ENCODE measurements around the gene CHST15. TPM values are rescaled to one million over a fixed set of nuclear protein-coding genes. Genes with fewer than 3 reads are reported as not detected.

Gene CHST15
- polyA plus RNA-seq, 2 donors, result 1.4 to 3.7 TPM

DNA sequence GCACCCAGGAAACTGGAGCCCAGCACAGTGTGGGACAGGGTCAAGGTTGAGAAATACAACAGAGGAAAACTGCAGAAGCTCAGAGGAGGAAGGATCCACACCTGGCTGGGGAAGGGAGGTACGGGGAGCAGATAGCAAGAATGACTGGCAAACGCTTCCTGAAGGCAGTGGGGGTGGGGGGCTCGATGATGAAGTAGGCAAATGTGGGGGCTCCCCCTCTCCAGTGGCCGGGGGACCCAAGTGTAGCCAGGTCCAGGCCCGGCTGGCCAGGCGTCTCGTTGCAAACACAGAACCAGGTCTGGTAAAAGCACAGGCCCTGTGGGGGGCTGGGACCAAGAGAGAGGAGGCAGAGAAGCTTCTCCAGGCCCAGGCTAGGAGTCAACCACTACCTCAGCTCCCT, 7.7 kb downstream of the CHST15 start:
- Histone ChIP-seq H3K9me3 (ENCODE audit: control insufficient read depth in 2 of 2, insufficient read depth in 1 of 2, low read depth in 1 of 2, low read length in 1 of 2) (no peaks in the 10 kb centered on the region), H3K27ac (ENCODE audit: low read depth in 2 of 2, low read length in 1 of 2) (no peak overlapping the region), H3K36me3 (ENCODE audit: control insufficient read depth in 2 of 2, insufficient read depth in 2 of 2, low read length in 1 of 2) (no peaks in the 10 kb centered on the region), H3K4me1 (ENCODE audit: control insufficient read depth in 2 of 2, insufficient read depth in 2 of 2, low read length in 1 of 2) (peaks cover 5 to 13% of the 10 kb centered on the region in 2 donors), H3K27me3 (ENCODE audit: control insufficient read depth in 1 of 2, insufficient read depth in 2 of 2, low read length in 2 of 2) (no peaks in the 10 kb centered on the region), H3K4me3 (ENCODE audit: low read depth in 1 of 2, low read length in 2 of 2) (no peak overlapping the region)
- 79 to 84% methylated on average over 7 of the region's 7 CpGs for WGBS, 2 donors

DNA sequence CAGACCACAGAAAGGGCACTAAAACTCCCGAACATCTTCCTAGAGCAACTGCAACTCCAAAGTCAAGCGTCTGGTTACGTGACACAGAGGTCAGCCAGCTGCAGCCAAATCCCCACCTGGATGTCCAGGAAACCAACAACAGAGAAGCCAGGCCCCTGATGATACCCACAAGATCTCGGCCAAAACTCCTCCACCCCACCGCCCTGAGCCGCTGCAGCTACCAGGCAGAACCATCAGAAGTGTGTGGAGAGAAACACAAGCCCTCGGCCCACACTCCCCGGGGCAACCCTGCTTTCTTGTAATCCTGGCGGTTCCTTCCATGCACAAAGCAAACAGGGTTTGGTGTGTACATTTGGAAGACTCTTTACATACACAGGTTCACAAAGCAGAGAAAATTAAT, 8.7 kb downstream of the CHST15 start:
- Histone ChIP-seq H3K36me3 (ENCODE audit: control insufficient read depth in 2 of 2, insufficient read depth in 2 of 2, low read length in 1 of 2) (no peaks in the 10 kb centered on the region), H3K4me1 (ENCODE audit: control insufficient read depth in 2 of 2, insufficient read depth in 2 of 2, low read length in 1 of 2) (peaks cover 5 to 13% of the 10 kb centered on the region in 2 donors), H3K27me3 (ENCODE audit: control insufficient read depth in 1 of 2, insufficient read depth in 2 of 2, low read length in 2 of 2) (no peaks in the 10 kb centered on the region), H3K27ac (ENCODE audit: low read depth in 2 of 2, low read length in 1 of 2) (no peak overlapping the region), H3K4me3 (ENCODE audit: low read depth in 1 of 2, low read length in 2 of 2) (no peak overlapping the region), H3K9me3 (ENCODE audit: control insufficient read depth in 2 of 2, insufficient read depth in 1 of 2, low read depth in 1 of 2, low read length in 1 of 2) (no peaks in the 10 kb centered on the region)
- 56 to 67% methylated on average over 9 of the region's 9 CpGs for WGBS, 2 donors

DNA sequence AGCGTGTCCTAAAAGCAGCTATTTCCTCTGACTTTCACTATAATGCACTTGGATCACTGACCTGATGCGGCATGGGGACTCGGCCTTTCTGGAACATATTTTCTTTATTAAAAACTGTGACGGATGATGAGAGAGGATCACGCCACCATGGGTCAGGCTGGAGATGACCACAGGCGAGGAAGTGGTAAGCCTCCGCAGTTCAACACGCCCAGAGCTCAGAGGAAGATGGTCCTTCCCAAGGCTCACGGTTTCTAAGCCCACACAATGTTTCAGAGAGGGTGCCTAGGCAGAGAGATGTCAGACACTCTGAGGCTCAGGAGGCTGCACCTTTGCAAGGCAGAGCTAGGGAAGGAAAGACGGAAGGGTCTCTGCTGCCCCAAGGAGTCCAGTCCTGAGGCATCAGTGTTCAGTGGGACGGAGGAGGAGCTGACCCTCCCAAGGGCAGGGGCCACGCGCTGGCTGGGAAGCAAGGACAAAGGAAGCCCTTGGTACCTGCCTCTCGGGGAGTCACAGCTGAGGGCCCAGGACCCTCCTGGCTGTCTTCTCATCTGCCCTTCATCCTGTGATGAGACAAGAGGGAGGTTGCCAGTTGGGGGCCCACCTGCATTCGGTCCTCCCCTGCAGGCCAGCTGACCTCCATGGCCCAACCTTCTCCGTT, 9.5 kb downstream of the CHST15 start:
- H3K36me3 ChIP-seq (ENCODE audit: control insufficient read depth in 2 of 2, insufficient read depth in 2 of 2, low read length in 1 of 2), result no peaks in the 10 kb centered on the region
- no peak overlapping the region for H3K4me3 ChIP-seq (ENCODE audit: low read depth in 1 of 2, low read length in 2 of 2)
- H3K27ac ChIP-seq (ENCODE audit: low read depth in 2 of 2, low read length in 1 of 2), result peak overlapping the region in 1 of 2 donors; percentile 6
- peaks cover 5 to 13% of the 10 kb centered on the region in 2 donors for H3K4me1 ChIP-seq (ENCODE audit: control insufficient read depth in 2 of 2, insufficient read depth in 2 of 2, low read length in 1 of 2)
- WGBS, 2 donors, result 83 to 89% methylated on average over 16 of the region's 16 CpGs
- H3K27me3 ChIP-seq (ENCODE audit: control insufficient read depth in 1 of 2, insufficient read depth in 2 of 2, low read length in 2 of 2), result no peaks in the 10 kb centered on the region
- H3K9me3 ChIP-seq (ENCODE audit: control insufficient read depth in 2 of 2, insufficient read depth in 1 of 2, low read depth in 1 of 2, low read length in 1 of 2), result no peaks in the 10 kb centered on the region

DNA sequence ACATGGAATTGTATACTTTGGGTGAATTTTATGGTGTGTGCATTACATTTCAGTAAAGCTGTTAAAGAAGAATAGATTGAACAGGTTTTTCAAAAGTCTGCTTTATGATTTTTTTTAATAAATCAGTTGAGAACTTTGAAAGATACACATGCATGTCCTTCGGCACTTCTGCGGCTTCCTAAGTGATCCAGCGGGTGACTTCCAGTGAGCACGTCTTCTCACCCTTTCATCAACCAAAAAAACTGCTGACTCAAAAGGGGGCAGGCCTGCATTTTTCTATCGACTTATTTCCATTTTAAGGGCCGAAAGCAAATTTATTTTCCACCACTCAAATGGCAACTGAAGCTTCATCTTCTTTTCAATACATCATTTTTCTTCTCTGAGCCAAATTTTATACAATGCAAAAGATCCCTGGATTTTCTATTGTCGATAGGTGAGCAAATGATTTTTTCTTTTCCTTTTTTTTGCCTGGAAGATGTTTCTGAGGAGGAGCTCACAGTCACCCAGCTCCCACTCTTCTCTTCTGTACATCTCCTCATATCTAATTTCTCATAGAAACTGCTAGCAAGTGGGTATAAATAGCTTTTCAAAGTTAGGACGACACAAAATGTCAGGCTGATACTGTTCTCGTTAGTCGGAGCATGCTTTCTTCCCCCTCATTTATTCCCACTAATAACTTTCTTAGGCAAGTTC, 10.2 kb downstream of the CHST15 start:
- Histone ChIP-seq H3K36me3 (ENCODE audit: control insufficient read depth in 2 of 2, insufficient read depth in 2 of 2, low read length in 1 of 2) (no peaks in the 10 kb centered on the region), H3K9me3 (ENCODE audit: control insufficient read depth in 2 of 2, insufficient read depth in 1 of 2, low read depth in 1 of 2, low read length in 1 of 2) (no peaks in the 10 kb centered on the region), H3K27me3 (ENCODE audit: control insufficient read depth in 1 of 2, insufficient read depth in 2 of 2, low read length in 2 of 2) (no peaks in the 10 kb centered on the region), H3K4me1 (ENCODE audit: control insufficient read depth in 2 of 2, insufficient read depth in 2 of 2, low read length in 1 of 2) (peaks cover 5 to 9% of the 10 kb centered on the region in 2 donors), H3K4me3 (ENCODE audit: low read depth in 1 of 2, low read length in 2 of 2) (no peak overlapping the region), H3K27ac (ENCODE audit: low read depth in 2 of 2, low read length in 1 of 2) (no peak overlapping the region)
- WGBS, 2 donors, result 83 to 86% methylated on average over 10 of the region's 10 CpGs

DNA sequence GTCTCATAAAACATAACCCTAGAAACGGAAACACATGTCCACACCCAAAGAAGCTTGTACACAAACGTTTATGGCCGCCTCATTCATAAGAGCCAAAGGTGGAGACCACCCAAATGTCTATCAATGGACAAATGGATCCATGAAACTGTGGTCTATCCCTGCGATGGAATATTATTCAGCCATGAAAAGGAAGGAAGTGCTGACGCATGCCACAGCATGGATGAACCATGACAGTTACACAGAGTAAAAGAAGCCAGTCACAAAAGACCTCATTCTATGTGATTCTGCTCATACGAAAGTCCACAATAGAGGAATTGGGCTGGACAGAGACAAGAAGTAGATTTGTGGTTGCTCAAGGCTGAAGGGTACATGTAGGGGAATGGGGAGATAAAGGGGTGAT, 10.8 kb downstream of the CHST15 start:
- WGBS, 2 donors, result 90 to 94% methylated on average over 6 of the region's 6 CpGs
- Histone ChIP-seq H3K27ac (ENCODE audit: low read depth in 2 of 2, low read length in 1 of 2) (no peak overlapping the region), H3K4me1 (ENCODE audit: control insufficient read depth in 2 of 2, insufficient read depth in 2 of 2, low read length in 1 of 2) (peaks cover 5 to 6% of the 10 kb centered on the region in 2 donors), H3K27me3 (ENCODE audit: control insufficient read depth in 1 of 2, insufficient read depth in 2 of 2, low read length in 2 of 2) (no peaks in the 10 kb centered on the region), H3K9me3 (ENCODE audit: control insufficient read depth in 2 of 2, insufficient read depth in 1 of 2, low read depth in 1 of 2, low read length in 1 of 2) (no peaks in the 10 kb centered on the region), H3K36me3 (ENCODE audit: control insufficient read depth in 2 of 2, insufficient read depth in 2 of 2, low read length in 1 of 2) (no peaks in the 10 kb centered on the region), H3K4me3 (ENCODE audit: low read depth in 1 of 2, low read length in 2 of 2) (no peak overlapping the region)

DNA sequence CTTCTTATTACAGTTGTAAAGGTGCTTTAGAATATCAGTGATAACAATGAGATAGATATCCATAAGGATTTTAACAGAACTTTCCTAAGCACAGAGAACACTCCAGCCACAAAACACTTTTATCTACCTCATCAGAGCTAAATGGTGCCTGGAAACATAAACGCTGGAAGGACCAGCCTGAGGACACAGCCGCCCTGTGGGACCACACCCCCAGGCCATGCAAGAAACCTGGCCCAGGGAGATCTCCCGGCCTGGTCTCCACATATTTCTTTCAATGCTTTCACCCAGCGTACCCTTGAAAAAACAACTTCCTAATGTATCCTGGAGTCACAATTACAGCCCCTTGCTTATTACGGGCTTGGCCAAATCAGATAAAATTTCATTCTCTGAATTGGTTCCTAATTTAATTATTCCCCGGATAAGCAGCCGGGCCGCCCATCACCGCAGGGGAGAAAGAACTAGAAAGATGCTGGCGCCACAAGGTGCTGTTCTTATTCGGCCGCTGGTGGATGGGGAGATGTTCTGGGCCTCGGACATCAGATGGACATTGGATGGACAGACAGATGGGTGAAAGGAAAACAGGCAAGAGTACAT, 11.8 kb downstream of the CHST15 start:
- H3K27ac ChIP-seq (ENCODE audit: low read depth in 2 of 2, low read length in 1 of 2), result no peak overlapping the region
- 85 to 91% methylated on average over 13 of the region's 13 CpGs for WGBS, 2 donors
- H3K27me3 ChIP-seq (ENCODE audit: control insufficient read depth in 1 of 2, insufficient read depth in 2 of 2, low read length in 2 of 2), result no peaks in the 10 kb centered on the region

DNA sequence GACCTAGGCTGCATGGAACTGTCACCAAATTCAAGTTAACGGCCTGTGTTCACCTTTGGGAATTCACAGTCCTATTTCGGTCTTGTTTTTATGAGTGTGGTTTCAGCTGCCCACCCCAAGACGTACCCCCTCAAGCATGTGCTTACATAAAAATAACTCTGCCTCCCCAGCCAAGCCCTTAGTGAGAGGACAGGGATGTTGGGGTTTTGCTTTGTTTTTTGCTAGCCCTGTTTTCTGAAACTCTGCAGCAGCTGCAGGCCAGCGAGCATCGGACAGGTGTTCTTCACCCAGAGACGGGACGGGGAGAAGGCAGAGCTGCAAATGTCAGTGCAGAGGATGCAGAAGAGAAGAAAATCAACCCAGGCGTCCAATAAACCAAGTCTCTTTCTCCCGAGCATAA, 13.5 kb downstream of the CHST15 start:
- Histone ChIP-seq H3K27ac (ENCODE audit: low read depth in 2 of 2, low read length in 1 of 2) (no peak overlapping the region), H3K27me3 (ENCODE audit: control insufficient read depth in 1 of 2, insufficient read depth in 2 of 2, low read length in 2 of 2) (no peaks in the 10 kb centered on the region), H3K4me3 (ENCODE audit: low read depth in 1 of 2, low read length in 2 of 2) (no peak overlapping the region), H3K9me3 (ENCODE audit: control insufficient read depth in 2 of 2, insufficient read depth in 1 of 2, low read depth in 1 of 2, low read length in 1 of 2) (no peaks in the 10 kb centered on the region), H3K36me3 (ENCODE audit: control insufficient read depth in 2 of 2, insufficient read depth in 2 of 2, low read length in 1 of 2) (no peaks in the 10 kb centered on the region), H3K4me1 (ENCODE audit: control insufficient read depth in 2 of 2, insufficient read depth in 2 of 2, low read length in 1 of 2) (peaks cover 2 to 8% of the 10 kb centered on the region in 2 donors)
- 80 to 87% methylated on average over 9 of the region's 9 CpGs for WGBS, 2 donors

More for the DNA sequence above, 11.8 kb downstream of the CHST15 start:
- no peaks in the 10 kb centered on the region for H3K9me3 ChIP-seq (ENCODE audit: control insufficient read depth in 2 of 2, insufficient read depth in 1 of 2, low read depth in 1 of 2, low read length in 1 of 2)
- H3K36me3 ChIP-seq (ENCODE audit: control insufficient read depth in 2 of 2, insufficient read depth in 2 of 2, low read length in 1 of 2), result no peaks in the 10 kb centered on the region
- H3K4me3 ChIP-seq (ENCODE audit: low read depth in 1 of 2, low read length in 2 of 2), result no peak overlapping the region
- peaks cover 3 to 4% of the 10 kb centered on the region in 2 donors for H3K4me1 ChIP-seq (ENCODE audit: control insufficient read depth in 2 of 2, insufficient read depth in 2 of 2, low read length in 1 of 2)

DNA sequence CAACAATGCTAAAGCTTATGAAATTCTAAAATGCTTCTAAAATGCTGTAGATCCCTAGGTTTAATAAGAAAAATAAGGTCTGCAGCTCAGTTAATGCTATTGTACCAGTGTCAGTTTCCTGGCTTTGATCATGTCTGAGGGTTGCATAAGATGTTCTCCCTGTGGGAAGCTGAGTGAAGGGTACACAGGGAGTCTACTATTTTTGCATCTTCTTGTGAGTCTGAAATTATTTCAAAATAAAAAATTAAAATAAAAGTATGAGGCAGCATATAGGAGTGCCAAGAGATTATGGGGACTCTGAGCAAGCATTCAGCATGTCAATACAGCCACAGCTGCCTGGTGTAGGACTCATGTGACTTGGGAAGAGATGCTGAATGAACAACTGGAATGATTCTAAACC, 14.7 kb downstream of the CHST15 start:
- Histone ChIP-seq H3K9me3 (ENCODE audit: control insufficient read depth in 2 of 2, insufficient read depth in 1 of 2, low read depth in 1 of 2, low read length in 1 of 2) (peaks cover 0 to 2% of the 10 kb centered on the region in 2 donors), H3K36me3 (ENCODE audit: control insufficient read depth in 2 of 2, insufficient read depth in 2 of 2, low read length in 1 of 2) (no peaks in the 10 kb centered on the region), H3K27me3 (ENCODE audit: control insufficient read depth in 1 of 2, insufficient read depth in 2 of 2, low read length in 2 of 2) (no peaks in the 10 kb centered on the region), H3K4me3 (ENCODE audit: low read depth in 1 of 2, low read length in 2 of 2) (no peak overlapping the region), H3K4me1 (ENCODE audit: control insufficient read depth in 2 of 2, insufficient read depth in 2 of 2, low read length in 1 of 2) (peaks cover 5% of the 10 kb centered on the region in 2 donors), H3K27ac (ENCODE audit: low read depth in 2 of 2, low read length in 1 of 2) (no peak overlapping the region)

DNA sequence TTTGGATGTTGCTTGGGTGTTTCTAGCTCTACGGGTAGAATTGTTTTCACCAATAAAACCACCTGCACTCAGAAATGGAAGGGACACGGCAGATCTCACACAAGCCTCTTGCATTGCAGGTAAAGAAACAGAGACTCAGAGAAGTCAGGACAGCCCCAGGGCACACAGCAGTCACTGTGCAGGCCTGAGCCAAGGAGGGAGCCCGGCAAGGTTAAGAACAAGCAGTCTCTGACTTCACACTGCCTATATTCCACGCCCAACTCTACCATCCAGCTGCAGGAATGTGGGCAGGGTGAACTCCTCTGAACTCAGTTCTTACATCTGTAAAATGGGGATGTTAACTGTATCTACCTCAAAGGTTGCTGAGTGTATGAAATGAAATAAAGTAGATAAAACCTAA, 15.4 kb downstream of the CHST15 start:
- H3K27me3 ChIP-seq (ENCODE audit: control insufficient read depth in 1 of 2, insufficient read depth in 2 of 2, low read length in 2 of 2), result no peaks in the 10 kb centered on the region
- H3K36me3 ChIP-seq (ENCODE audit: control insufficient read depth in 2 of 2, insufficient read depth in 2 of 2, low read length in 1 of 2), result no peaks in the 10 kb centered on the region
- no peak overlapping the region for H3K4me3 ChIP-seq (ENCODE audit: low read depth in 1 of 2, low read length in 2 of 2)
- peaks cover 0 to 2% of the 10 kb centered on the region in 2 donors for H3K9me3 ChIP-seq (ENCODE audit: control insufficient read depth in 2 of 2, insufficient read depth in 1 of 2, low read depth in 1 of 2, low read length in 1 of 2)
- H3K4me1 ChIP-seq (ENCODE audit: control insufficient read depth in 2 of 2, insufficient read depth in 2 of 2, low read length in 1 of 2), result peaks cover 5% of the 10 kb centered on the region in 2 donors
- no peak overlapping the region for H3K27ac ChIP-seq (ENCODE audit: low read depth in 2 of 2, low read length in 1 of 2)
- WGBS, 2 donors, result 70 to 71% methylated on average over 4 of the region's 4 CpGs

All from esophagus (tissue), 2 donors.